Thyroid gland (tissue), 4 donors: ENCODE measurements around the gene TMEM95. TPM values are rescaled to one million over a fixed set of nuclear protein-coding genes. Genes with fewer than 3 reads are reported as not detected.

Experiments
- DNase-seq, 2 donors: peaks; one replicate each; pipeline ENCODE4 v3.0.0-alpha.2; 2019
- H3K27ac ChIP-seq, 3 donors: fragments of 200-600 bp; sonication (generic); 1 replicate in 2 of 3; 2 replicates in 1 of 3; pipeline ENCODE4 v1.5.1; 2016 to 2019; ENCODE audit warnings: mild to moderate bottlenecking in 1 of 3, moderate library complexity in 1 of 3
- H3K27me3 ChIP-seq: fragments of 200-600 bp; sonication (generic); one replicate; pipeline ENCODE4 v1.5.1; 2019
- H3K36me3 ChIP-seq, 2 donors: fragments of 200-600 bp; sonication (generic); one replicate each; pipeline ENCODE4 v1.5.1; 2016 to 2019
- H3K4me1 ChIP-seq, 2 donors: fragments of 200-600 bp; sonication (generic); one replicate each; pipeline ENCODE4 v1.5.1; 2017 to 2019
- H3K4me3 ChIP-seq, 3 donors: fragments of 200-600 bp; sonication (generic); replicated peaks in 1 of 3; 1 replicate in 2 of 3; 2 replicates in 1 of 3; pipeline ENCODE4 v1.5.1; 2016; ENCODE audit warnings: mild to moderate bottlenecking in 1 of 3
- H3K9me3 ChIP-seq: fragments of 200-600 bp; sonication (generic); one replicate; pipeline ENCODE4 v1.5.1; 2017
- CTCF ChIP-seq, 6 experiments: fragments of 200-600 bp in 3 of 6; fragments of 450-650 bp in 3 of 6; sonication (generic) in 3 of 6; IDR thresholded peaks; one replicate each; pipeline ENCODE4 v1.5.1; 2016 to 2019; ENCODE audit warnings: antibody characterized with exemption in 6 of 6, mild to moderate bottlenecking in 2 of 6, inconsistent platforms in 1 of 6, moderate library complexity in 1 of 6
- POLR2A ChIP-seq, 2 donors: fragments of 450-650 bp; IDR thresholded peaks; one replicate each; pipeline ENCODE4 v1.6.1; 2017; ENCODE audit warnings: antibody characterized with exemption in 2 of 2, mild to moderate bottlenecking in 2 of 2, moderate library complexity in 1 of 2
- WGBS, 2 donors: methylation state at CpG; one replicate each; pipeline ENCODE4 v1.1.5; 2017; 5-methylcytosine and 5-hydroxymethylcytosine counted together
- intact Hi-C: fragments of 100-400 bp; cut with DNase I; formaldehyde crosslinking; loops from one replicate; pipeline ENCODE4 v1.15.1; 2023
- total RNA-seq, 4 donors: library from RNA; depleted of rRNA; stranded (reverse); fragments of >200 nt; gene quantifications; one replicate each; pipeline ENCODE4 v1.2.3, GENCODE V29; 2016

Gene TMEM95
- total RNA-seq, 4 donors from 2014 or later: not detected

GRCh38 chr17:7309628-7310027 lies 45.3 kb upstream of the TMEM95 start:
- TF ChIP-seq CTCF (IDR thresholded peaks at IDR 0.05) (no peak), POLR2A (IDR thresholded peaks at IDR 0.05) (no peak)
- no peak for DNase-seq
- peaks cover 22 to 36% of the 10 kb centered on the region in 2 donors for H3K4me1 ChIP-seq

DNA sequence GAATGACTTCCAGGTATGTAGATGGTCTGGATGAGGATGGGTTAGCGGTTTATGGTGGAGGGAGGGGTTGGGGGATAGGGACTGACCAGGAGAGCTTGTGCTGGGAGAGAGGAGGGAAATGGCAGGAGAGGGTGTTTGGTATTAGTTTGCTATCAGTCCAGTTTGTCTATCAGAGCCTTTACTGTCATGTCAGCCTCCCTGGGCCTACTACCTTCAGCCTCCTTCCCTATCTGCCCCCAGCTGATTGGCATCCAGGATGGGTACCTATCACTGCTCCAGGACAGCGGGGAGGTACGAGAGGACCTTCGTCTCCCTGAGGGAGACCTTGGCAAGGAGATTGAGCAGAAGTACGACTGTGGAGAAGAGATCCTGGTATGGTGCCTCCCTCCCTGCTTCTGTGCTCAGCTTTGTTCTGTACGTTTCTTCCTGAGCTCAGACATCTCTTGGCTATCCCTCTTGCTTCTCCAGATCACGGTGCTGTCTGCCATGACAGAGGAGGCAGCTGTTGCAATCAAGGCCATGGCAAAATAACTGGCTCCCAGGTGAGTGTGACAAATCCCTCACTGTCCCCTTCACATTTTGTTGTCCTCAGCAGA lies 43.7 kb upstream of the TMEM95 start:
- H3K4me1 ChIP-seq: peaks cover 28 to 42% of the 10 kb centered on the region in 2 donors
- intact Hi-C loops: no loop called here
- no peak overlapping the region for H3K4me3 ChIP-seq
- H3K27ac ChIP-seq: no peak overlapping the region
- peaks cover 40 to 43% of the 10 kb centered on the region in 2 donors for H3K36me3 ChIP-seq
- H3K9me3 ChIP-seq: no peaks in the 10 kb centered on the region
- TF ChIP-seq POLR2A (IDR thresholded peaks at IDR 0.05) (no peak), CTCF (IDR thresholded peaks at IDR 0.05) (no peak)
- no peaks in the 10 kb centered on the region for H3K27me3 ChIP-seq
- 84 to 89% methylated on average over 7 of the region's 7 CpGs for WGBS, 2 donors
- DNase-seq: no peak

More at GRCh38 chr17:7309628-7310027, 45.3 kb upstream of the TMEM95 start:
- no peaks in the 10 kb centered on the region for H3K27me3 ChIP-seq
- H3K9me3 ChIP-seq: no peaks in the 10 kb centered on the region
- peaks cover 40 to 43% of the 10 kb centered on the region in 2 donors for H3K36me3 ChIP-seq
- no peak overlapping the region for H3K4me3 ChIP-seq
- 89 to 91% methylated on average over 12 of the region's 12 CpGs for WGBS, 2 donors
- intact Hi-C loops: no loop called here
- H3K27ac ChIP-seq: no peak overlapping the region

GRCh38 chr17:7312432-7313087 lies 42.4 kb upstream of the TMEM95 start:
- no peak for TF ChIP-seq CTCF (IDR thresholded peaks at IDR 0.05)
- no peak for TF ChIP-seq POLR2A (IDR thresholded peaks at IDR 0.05)
- no peaks in the 10 kb centered on the region for H3K9me3 ChIP-seq
- no peak overlapping the region for H3K4me3 ChIP-seq
- intact Hi-C loops: no loop called here
- H3K27ac ChIP-seq: no peak overlapping the region
- H3K4me1 ChIP-seq: peaks cover 28 to 39% of the 10 kb centered on the region in 2 donors
- H3K27me3 ChIP-seq: no peaks in the 10 kb centered on the region
- H3K36me3 ChIP-seq: peaks cover 43 to 48% of the 10 kb centered on the region in 2 donors
- no peak for DNase-seq
- 88 to 89% methylated on average over 7 of the region's 7 CpGs for WGBS, 2 donors

DNA sequence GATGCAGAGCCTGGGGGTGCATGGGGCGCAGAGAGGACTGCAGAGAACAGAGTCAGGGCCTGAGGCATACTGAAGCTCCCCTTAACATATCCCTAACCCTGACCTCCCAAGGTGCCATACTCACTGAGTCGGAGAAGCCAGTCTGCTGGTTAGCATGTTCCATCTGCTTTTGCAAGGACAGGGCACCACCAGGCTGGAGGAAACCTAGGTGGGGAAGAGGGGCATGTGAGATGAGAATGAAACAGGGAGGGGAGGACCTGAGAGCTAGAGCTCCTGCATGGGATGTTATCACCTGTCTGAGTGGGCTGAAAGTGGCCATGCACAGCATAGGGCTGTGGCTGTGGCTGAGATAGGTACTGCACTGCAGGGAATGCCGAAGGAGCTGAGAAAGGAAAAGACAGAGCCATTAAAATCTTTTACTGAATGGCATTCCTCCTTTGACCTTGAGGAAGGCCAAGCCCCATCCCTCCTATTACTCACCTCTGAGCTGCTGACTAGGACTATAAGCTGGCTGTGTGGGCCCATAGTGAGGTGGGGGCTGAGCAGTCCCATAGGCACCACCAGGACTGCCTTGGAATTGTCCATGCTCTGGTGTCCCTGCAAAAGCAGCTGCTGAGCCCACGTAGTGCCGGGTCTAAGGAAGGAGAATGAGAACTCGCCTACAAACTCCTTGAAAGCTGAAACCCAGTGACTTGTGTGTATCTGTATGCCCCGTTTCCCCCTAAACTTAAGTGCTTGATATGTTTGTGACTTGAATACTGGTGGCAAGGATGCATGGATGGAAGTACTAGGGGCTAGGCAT lies 41.7 kb upstream of the TMEM95 start:
- no peak for DNase-seq
- intact Hi-C loops: no loop called here
- no peak overlapping the region for H3K27ac ChIP-seq
- H3K9me3 ChIP-seq: no peaks in the 10 kb centered on the region
- H3K36me3 ChIP-seq: peaks cover 49 to 55% of the 10 kb centered on the region in 2 donors
- WGBS, 2 donors: 80 to 90% methylated on average over 6 to 7 of the region's 7 CpGs
- no peak for TF ChIP-seq POLR2A (IDR thresholded peaks at IDR 0.05)
- TF ChIP-seq CTCF (IDR thresholded peaks at IDR 0.05): no peak
- H3K4me3 ChIP-seq: no peak overlapping the region
- no peaks in the 10 kb centered on the region for H3K27me3 ChIP-seq
- H3K4me1 ChIP-seq: peaks cover 28 to 39% of the 10 kb centered on the region in 2 donors
